ENCODE results near the gene TUSC2. TPM values are rescaled to one million over a fixed set of nuclear protein-coding genes. Genes with fewer than 3 reads are reported as not detected.

Gene TUSC2, protein sequence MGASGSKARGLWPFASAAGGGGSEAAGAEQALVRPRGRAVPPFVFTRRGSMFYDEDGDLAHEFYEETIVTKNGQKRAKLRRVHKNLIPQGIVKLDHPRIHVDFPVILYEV
- 12.8 TPM for total RNA-seq
- polyA plus RNA-seq (ENCODE audit: insufficient read depth in 1 of 8, insufficient read length in 8 of 8, low replicate concordance in 1 of 8), result 10 to 100 TPM; 13.7 to 19.2 (median 17.4) TPM
- long read RNA-seq, donor 1, transcript TUSC2-201 (3 exons, 1,691 nt), result major isoform, 7 of 7 reads
- long read RNA-seq, donor 1, partial matches to known transcripts, result 0 of 7 reads
- long read RNA-seq, donor 1, other reads (novel, unspliced or antisense), result 0 of 7 reads
- long read RNA-seq, donor 2, partial matches to known transcripts, result 0 of 2 reads
- long read RNA-seq, donor 2, other reads (novel, unspliced or antisense), result 0 of 2 reads
- long read RNA-seq, donor 3, transcript TUSC2-201 (3 exons, 1,691 nt), result major isoform, 20 of 21 reads
- long read RNA-seq, donor 3, partial matches to known transcripts, result 0 of 21 reads
- long read RNA-seq, donor 3, other reads (novel, unspliced or antisense), result 0 of 21 reads
- long read RNA-seq, donor 4, transcript TUSC2-201 (3 exons, 1,691 nt), result major isoform, 13 of 13 reads
- long read RNA-seq, donor 4, partial matches to known transcripts, result 0 of 13 reads
- long read RNA-seq, donor 4, other reads (novel, unspliced or antisense), result 0 of 13 reads
- long read RNA-seq, donor 5, transcript TUSC2-201 (3 exons, 1,691 nt), result major isoform, 35 of 37 reads
- long read RNA-seq, donor 5, partial matches to known transcripts, result 0 of 37 reads
- long read RNA-seq, donor 5, other reads (novel, unspliced or antisense), result 0 of 37 reads
- long read RNA-seq, donor 6, transcript TUSC2-201 (3 exons, 1,691 nt), result major isoform, 33 of 33 reads
- long read RNA-seq, donor 6, partial matches to known transcripts, result 0 of 33 reads
- long read RNA-seq, donor 6, other reads (novel, unspliced or antisense), result 0 of 33 reads
- long read RNA-seq, donor 7, transcript TUSC2-201 (3 exons, 1,691 nt), result major isoform, 20 of 20 reads
- long read RNA-seq, donor 7, partial matches to known transcripts, result 0 of 20 reads
- long read RNA-seq, donor 7, other reads (novel, unspliced or antisense), result 0 of 20 reads
- long read RNA-seq, donor 8, transcript TUSC2-201 (3 exons, 1,691 nt), result major isoform, 17 of 17 reads
- long read RNA-seq, donor 8, partial matches to known transcripts, result 0 of 17 reads
- long read RNA-seq, donor 8, other reads (novel, unspliced or antisense), result 0 of 17 reads
- long read RNA-seq, donor 9, transcript TUSC2-201 (3 exons, 1,691 nt), result major isoform, 11 of 11 reads
- long read RNA-seq, donor 9, partial matches to known transcripts, result 0 of 11 reads
- long read RNA-seq, donor 9, other reads (novel, unspliced or antisense), result 0 of 11 reads
- long read RNA-seq, donor 10, transcript TUSC2-201 (3 exons, 1,691 nt), result major isoform, 25 of 25 reads
- long read RNA-seq, donor 10, partial matches to known transcripts, result 0 of 25 reads
- long read RNA-seq, donor 10, other reads (novel, unspliced or antisense), result 0 of 25 reads
- long read RNA-seq, donor 11, transcript TUSC2-201 (3 exons, 1,691 nt), result major isoform, 13 of 15 reads
- long read RNA-seq, donor 11, partial matches to known transcripts, result 0 of 15 reads
- long read RNA-seq, donor 11, other reads (novel, unspliced or antisense), result 0 of 15 reads

DNA sequence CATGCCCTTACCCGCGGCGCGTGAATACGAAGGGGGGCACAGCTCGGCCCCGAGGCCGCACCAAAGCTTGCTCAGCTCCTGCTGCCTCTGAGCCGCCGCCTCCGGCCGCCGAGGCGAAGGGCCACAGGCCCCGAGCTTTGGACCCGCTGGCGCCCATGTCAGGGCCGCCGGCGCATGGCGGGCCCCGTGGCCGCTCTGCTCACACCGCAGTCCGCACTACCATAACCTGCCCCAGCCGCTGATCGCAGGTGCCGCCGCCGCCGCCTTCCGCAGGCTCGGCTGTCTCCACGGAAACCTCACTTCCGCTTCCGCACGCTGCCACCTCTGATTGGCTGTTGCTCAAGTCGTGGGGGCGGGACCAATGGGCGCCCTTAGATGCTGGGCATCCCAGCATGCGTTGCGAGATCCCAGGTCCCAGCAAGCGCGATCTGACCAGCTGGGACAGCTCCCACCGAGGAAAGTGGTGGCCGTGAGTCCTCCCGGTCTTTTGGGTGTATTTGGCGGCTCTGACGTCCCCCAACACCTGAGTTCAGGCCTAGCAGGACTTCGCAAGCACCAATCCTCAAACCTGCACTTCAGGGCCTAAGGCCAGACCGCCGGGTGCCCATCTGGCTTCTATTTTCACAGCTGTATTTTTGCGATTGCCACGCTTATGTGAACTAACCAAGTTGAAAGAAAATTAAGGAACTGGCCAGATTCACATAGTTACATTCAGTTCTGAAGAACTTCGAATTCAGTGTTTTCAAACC is at the start of gene TUSC2:
TUSC2 (minus strand) TSS at position 281 of the 749 bp plus-strand sequence; CDS start at position 157, 124 bp downstream.
- WGBS (ENCODE audit: insufficient coverage), result under 1% methylated on average over 53 of the region's 55 CpGs
- Histone ChIP-seq H3K4me3 (ENCODE audit: low read length) (peak within 1 kb of the TSS; percentile 83), H3K27ac (ENCODE audit: low read length) (peak within 1 kb of the TSS; percentile 86), H3K9me3 (replicated peaks; ENCODE audit: control insufficient read depth, low read depth, low read length) (no peaks in the 10 kb centered on the region), H3K27me3 (ENCODE audit: control insufficient read depth, insufficient read depth, low read length) (no peaks in the 10 kb centered on the region), H3K36me3 (ENCODE audit: control insufficient read depth, insufficient read depth, low read length) (peaks cover 50% of the 10 kb centered on the region), H3K4me1 (ENCODE audit: control insufficient read depth, insufficient read depth, low read length) (peaks cover 36% of the 10 kb centered on the region)
- peak; percentile 98 for DNase-seq

- H3K27me3 ChIP-seq (ENCODE audit: control insufficient read depth, insufficient read depth, low read length), result no peaks in the 10 kb centered on the region
- H3K4me3 ChIP-seq (ENCODE audit: low read length), result no peak overlapping the region
- WGBS (ENCODE audit: insufficient coverage), result 48% methylated on average over 5 of the region's 7 CpGs
- no peak for DNase-seq
- H3K36me3 ChIP-seq (ENCODE audit: control insufficient read depth, insufficient read depth, low read length), result no peaks in the 10 kb centered on the region
- peaks cover 19% of the 10 kb centered on the region for H3K4me1 ChIP-seq (ENCODE audit: control insufficient read depth, insufficient read depth, low read length)
- no peak overlapping the region for H3K27ac ChIP-seq (ENCODE audit: low read length)
- H3K9me3 ChIP-seq (replicated peaks; ENCODE audit: control insufficient read depth, low read depth, low read length), result no peaks in the 10 kb centered on the region
Observed at GRCh38 chr3:50375258-50375931, 47.4 kb upstream of the TUSC2 start.

DNA sequence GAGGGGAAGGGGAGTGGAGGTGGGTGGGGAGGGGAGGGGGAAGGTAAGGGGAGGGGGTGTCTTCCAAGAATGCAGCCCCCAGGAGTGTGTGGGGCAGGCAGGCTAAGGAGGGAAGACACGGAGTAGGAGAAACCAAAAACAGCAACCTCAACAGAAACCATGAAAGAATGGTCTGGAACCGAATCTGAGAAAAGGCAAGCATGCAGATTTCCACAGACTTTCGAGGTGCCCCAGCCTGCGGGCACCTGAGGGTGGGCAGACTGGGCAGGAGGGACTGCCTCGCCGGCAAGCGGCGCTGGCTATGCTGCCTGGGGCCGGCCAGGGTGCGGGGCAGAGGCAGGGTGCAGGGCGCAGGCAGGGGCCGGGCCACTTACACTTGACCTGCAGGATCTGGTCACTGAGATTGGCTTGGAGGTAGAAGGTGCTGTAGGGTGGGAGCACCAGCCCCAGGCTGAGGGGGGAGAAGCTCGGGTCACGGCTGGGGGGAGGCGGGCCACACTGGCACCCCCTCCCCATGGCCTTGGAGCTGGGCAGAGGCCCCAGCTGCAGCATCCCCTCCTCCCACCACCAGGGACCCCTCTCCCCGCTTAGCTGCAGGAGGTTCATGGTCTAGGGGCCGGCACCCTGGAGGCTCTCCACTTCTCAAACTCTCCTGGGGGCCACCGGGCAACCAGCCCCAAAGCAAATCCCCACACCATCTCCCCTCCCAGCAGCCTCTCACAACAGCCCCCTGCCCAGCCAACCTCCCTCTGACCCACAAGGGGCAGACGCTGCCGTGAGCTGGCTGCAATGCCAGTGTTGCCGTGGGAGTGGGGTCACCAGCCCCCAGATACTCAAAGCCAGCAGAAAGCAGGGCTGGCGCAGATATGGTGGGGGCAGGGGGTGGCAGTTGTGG is 46.6 kb upstream of the TUSC2 start:
- H3K4me3 ChIP-seq (ENCODE audit: low read length), result no peak overlapping the region
- DNase-seq, result no peak
- H3K4me1 ChIP-seq (ENCODE audit: control insufficient read depth, insufficient read depth, low read length), result peaks cover 15% of the 10 kb centered on the region
- H3K9me3 ChIP-seq (replicated peaks; ENCODE audit: control insufficient read depth, low read depth, low read length), result no peaks in the 10 kb centered on the region
- no peaks in the 10 kb centered on the region for H3K27me3 ChIP-seq (ENCODE audit: control insufficient read depth, insufficient read depth, low read length)
- 74% methylated on average over 15 of the region's 22 CpGs for WGBS (ENCODE audit: insufficient coverage)
- no peaks in the 10 kb centered on the region for H3K36me3 ChIP-seq (ENCODE audit: control insufficient read depth, insufficient read depth, low read length)
- no peak overlapping the region for H3K27ac ChIP-seq (ENCODE audit: low read length)

DNA sequence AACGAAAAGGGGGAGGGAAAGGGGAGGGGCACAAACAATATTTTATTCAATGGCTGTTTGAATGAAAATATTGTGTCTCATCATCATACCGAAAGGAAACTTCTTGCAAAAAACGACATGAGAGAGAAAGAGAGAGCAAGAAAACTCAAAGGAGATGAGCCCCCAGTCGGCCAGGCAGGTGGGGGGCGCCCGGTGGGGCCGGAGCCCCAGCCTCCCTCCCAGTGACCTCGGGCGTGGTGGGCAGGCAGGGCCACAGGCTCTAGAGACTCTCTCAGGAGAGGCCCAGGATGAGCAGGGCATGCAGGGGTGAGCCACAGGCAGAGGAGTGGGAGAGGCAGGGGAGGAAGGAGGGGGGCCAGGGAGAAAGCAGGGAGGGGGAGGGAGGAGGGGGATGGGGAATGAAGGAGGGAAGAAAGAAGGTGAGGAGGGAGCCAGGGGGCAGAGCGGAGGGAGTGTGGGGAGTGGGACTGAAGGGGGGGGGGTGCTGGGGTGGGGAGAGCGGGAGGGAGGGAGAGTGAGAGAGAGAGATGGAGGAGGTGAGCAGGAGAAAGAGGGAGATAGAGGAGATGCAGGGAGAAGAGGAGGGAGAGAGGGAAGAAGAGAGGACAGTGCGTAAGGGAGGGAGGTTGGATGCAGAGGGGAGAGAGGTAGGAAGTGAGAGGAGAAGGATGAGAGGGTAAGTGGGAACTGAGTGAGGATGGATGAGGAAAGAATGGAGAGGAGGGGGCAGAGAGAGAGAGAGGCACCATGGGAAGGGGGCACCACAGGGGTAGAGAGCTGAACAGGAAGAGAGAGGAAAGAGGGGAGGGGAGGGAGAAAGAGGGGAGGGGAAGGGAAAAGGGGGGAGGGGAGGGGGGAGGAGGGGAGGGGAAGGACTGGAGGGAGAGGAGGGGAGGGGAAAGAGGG is 45.4 kb upstream of the TUSC2 start:
- no peak for DNase-seq
- H3K27ac ChIP-seq (ENCODE audit: low read length), result no peak overlapping the region
- H3K4me1 ChIP-seq (ENCODE audit: control insufficient read depth, insufficient read depth, low read length), result peaks cover 22% of the 10 kb centered on the region
- WGBS (ENCODE audit: insufficient coverage), result 48% methylated on average over 9 of the region's 12 CpGs
- H3K9me3 ChIP-seq (replicated peaks; ENCODE audit: control insufficient read depth, low read depth, low read length), result no peaks in the 10 kb centered on the region
- H3K36me3 ChIP-seq (ENCODE audit: control insufficient read depth, insufficient read depth, low read length), result no peaks in the 10 kb centered on the region
- H3K27me3 ChIP-seq (ENCODE audit: control insufficient read depth, insufficient read depth, low read length), result no peaks in the 10 kb centered on the region
- H3K4me3 ChIP-seq (ENCODE audit: low read length), result no peak overlapping the region

DNA sequence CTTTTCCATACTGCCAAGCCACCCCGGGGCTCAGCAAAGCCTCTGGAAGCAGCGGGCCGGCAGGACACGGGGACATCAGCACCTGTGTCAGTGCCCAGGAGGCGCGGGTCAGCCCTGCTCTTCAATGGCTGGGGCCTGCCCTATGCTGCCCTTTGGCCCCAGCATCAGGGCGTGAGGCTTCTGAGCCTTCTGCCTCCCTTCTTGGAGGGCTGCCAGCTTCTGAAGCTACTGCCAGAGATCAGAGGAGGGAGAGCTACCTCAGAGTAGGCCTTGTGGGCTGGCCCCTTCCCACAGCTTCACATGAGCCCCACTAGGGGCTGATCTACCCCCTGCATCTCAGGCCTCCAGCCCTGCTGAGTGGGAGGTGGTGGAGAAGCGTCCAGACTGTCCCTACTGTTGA is 44.3 kb upstream of the TUSC2 start:
- no peaks in the 10 kb centered on the region for H3K27me3 ChIP-seq (ENCODE audit: control insufficient read depth, insufficient read depth, low read length)
- no peak overlapping the region for H3K4me3 ChIP-seq (ENCODE audit: low read length)
- 54% methylated on average over 4 of the region's 8 CpGs for WGBS (ENCODE audit: insufficient coverage)
- H3K36me3 ChIP-seq (ENCODE audit: control insufficient read depth, insufficient read depth, low read length), result no peaks in the 10 kb centered on the region
- peaks cover 32% of the 10 kb centered on the region for H3K4me1 ChIP-seq (ENCODE audit: control insufficient read depth, insufficient read depth, low read length)
- peak; percentile 44 for DNase-seq
- no peak overlapping the region for H3K27ac ChIP-seq (ENCODE audit: low read length)
- no peaks in the 10 kb centered on the region for H3K9me3 ChIP-seq (replicated peaks; ENCODE audit: control insufficient read depth, low read depth, low read length)

DNA sequence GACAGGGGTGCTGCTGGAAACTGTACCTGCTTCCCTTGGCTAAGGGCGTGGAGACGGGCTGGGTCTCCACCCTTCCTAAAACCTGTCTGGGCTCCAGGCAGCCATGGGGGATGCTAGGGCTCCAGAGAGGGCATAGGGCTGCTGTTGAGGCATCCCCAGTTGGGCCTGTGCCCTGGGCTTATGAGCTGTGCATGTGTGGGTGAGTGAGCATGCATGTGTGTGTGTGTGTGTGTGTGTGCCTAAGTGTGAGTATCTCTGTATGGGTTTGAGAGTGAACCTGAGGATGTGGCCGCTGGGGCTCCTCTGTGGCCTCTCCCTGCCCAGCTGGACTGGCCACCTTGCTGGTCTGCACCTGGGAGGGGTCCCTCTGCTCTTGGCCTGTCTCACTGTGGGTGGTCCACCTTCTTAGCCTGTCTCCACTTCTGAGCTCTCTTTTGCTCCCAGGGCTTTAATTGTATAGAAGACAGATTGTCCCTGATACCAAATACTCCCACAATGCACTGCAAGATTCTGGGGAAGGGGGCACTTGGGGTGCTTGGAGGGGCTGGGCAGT is 43.2 kb upstream of the TUSC2 start:
- no peaks in the 10 kb centered on the region for H3K36me3 ChIP-seq (ENCODE audit: control insufficient read depth, insufficient read depth, low read length)
- H3K27me3 ChIP-seq (ENCODE audit: control insufficient read depth, insufficient read depth, low read length), result no peaks in the 10 kb centered on the region
- H3K4me3 ChIP-seq (ENCODE audit: low read length), result no peak overlapping the region
- no peak overlapping the region for H3K27ac ChIP-seq (ENCODE audit: low read length)
- no peak for DNase-seq
- H3K4me1 ChIP-seq (ENCODE audit: control insufficient read depth, insufficient read depth, low read length), result peaks cover 40% of the 10 kb centered on the region
- WGBS (ENCODE audit: insufficient coverage), result 74% methylated on average over 2 of the region's 3 CpGs
- no peaks in the 10 kb centered on the region for H3K9me3 ChIP-seq (replicated peaks; ENCODE audit: control insufficient read depth, low read depth, low read length)

DNA sequence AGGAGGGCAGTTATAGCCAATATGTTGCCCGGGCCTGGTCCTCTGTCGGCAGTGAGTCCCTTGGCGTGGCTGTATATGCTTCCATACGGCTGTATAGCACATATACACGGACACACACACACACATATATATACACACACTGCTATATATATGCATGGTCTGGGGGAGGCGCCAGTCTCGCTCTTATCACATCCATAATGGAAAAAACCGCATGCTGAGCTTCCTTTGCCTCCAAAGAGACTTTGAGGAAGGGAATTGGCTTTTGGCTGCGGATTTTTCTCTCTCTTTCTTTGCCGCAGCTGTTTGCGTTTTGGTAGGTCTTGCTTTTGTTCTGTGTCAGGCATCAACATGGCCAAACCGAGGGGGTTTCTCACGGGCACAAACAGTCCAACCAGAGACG is 42.6 kb upstream of the TUSC2 start:
- H3K4me3 ChIP-seq (ENCODE audit: low read length), result no peak overlapping the region
- H3K36me3 ChIP-seq (ENCODE audit: control insufficient read depth, insufficient read depth, low read length), result no peaks in the 10 kb centered on the region
- H3K9me3 ChIP-seq (replicated peaks; ENCODE audit: control insufficient read depth, low read depth, low read length), result no peaks in the 10 kb centered on the region
- no peak overlapping the region for H3K27ac ChIP-seq (ENCODE audit: low read length)
- H3K27me3 ChIP-seq (ENCODE audit: control insufficient read depth, insufficient read depth, low read length), result peaks cover under 1% of the 10 kb centered on the region
- 37% methylated on average over 4 of the region's 14 CpGs for WGBS (ENCODE audit: insufficient coverage)
- DNase-seq, result peak; percentile 88
- peaks cover 41% of the 10 kb centered on the region for H3K4me1 ChIP-seq (ENCODE audit: control insufficient read depth, insufficient read depth, low read length)
